Stimulated activated CD4-positive, alpha-beta T cell treated with anti-CD3 and anti-CD28 coated beads, Interleukin-12 subunit alpha, Interleukin-12 subunit beta, amount 100 ng/mL, for 24 hours (primary cell): ENCODE measurements around the gene HOXC5.

Source experiments
- DNase-seq, 2 experiments: peaks; one replicate each; pipeline ENCODE4 v3.0.0-alpha.2; 2020; ENCODE audit warnings: low read depth in 2 of 2

HOXC5 gene

DNA sequence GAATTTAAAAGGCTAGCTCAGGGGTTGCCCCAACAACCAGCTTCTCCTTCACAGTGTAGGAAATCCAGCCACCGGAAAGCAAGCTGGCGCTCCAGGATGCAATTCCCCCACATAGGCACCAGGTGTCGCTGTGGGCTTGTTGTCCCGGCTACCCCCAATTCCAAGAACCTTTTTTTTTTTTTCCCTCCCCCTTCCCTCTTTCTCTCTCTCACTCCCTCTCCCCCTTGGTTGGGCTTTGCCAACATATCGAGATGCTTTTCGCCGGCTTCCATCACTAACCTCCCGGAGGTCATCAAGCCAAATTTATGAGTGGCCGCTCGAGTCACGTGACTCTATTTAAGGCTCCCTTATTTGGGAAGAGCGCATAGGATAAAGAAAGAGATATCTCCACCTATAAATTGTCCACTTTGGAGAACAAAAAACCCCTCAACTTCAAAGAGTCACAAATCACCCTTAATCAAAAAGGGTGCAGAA lies at the start of gene HOXC5:
Gene HOXC5, plus strand, starts transcription at position 424 of the 474 bp plus-strand sequence. CDS start 73 bp downstream, outside the sequence.
- DNase-seq = peak; percentile 35 to 55

DNA sequence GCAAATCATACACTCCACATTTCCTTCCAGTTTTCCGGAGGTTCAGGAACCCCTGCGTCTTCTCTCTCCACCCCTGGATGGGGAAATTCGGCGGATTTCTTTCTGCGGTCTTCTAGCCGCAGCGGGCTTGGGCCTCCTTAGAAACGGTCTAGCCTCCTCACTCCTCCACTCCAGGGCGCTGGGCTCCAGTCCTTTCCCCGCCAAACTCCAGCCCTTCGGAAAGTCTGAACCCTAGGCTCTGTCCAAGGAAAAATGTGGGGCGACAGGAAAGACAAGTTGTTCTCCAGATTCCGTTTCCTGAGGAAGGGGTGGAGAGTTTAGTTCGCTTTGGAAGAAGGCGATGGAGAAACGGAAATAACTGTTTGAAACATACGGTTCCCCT lies 49.3 kb upstream of the HOXC5 start:
- no peak for DNase-seq

DNA sequence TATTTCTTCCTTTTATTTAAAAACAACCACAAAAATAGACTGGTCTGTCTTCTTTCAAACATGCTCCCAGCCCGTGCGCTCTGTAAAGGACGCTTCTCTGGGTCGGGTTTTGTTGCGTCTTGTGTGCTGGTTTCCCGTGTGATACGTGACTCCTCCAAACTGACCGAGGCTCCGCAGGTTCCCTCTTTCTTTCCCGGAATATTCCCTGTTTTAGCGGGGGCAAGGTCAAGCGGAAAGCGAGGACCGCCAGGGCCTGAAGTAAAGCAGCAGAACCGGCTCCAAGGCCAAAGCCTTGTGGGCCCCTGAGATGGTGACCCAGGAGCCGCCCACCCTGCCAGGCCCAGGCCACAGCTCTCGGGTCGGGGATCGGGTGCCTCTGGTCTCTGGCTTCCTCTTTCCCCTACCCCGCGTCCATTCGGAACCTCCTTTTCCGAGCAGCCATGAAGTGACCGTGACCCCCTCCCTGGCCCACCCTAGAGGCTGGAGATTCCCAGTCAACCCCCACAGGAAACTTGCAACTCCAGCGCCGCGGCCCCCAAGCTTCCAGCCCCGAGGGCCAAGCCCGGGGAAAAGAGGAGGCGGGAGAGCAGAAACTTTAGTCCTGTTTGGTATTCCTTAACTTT lies 48.8 kb upstream of the HOXC5 start:
- no peak for DNase-seq

DNA sequence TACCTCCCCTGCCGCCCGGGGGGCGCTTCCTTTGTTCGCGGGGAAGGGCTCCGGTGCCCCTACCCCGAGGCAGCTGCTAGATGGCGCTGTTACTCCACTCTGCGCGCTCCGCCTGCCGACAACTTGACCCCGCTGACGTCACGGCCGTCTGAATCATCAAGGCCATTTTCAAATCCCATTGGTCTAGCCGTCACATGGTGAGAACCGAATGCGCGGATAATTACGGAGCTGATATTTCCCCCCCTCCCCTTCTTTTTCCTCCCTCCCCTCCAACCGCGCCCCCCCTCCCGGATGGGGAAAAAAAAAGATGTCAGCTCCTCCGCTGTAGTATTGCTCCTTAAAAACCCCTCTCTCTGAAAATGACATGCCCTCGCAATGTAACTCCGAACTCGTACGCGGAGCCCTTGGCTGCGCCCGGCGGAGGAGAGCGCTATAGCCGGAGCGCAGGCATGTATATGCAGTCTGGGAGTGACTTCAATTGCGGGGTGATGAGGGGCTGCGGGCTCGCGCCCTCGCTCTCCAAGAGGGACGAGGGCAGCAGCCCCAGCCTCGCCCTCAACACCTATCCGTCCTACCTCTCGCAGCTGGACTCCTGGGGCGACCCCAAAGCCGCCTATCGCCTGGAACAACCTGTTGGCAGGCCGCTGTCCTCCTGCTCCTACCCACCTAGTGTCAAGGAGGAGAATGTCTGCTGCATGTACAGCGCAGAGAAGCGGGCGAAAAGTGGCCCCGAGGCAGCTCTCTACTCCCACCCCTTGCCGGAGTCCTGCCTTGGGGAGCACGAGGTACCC lies 47.8 kb upstream of the HOXC5 start, which contains the start of gene HOXC10:
Gene HOXC10, plus strand, starts transcription at position 246 of the 791 bp plus-strand sequence. Its CDS starts 114 bp downstream, at position 360.
- peak; percentile 71 to 88 for DNase-seq

DNA sequence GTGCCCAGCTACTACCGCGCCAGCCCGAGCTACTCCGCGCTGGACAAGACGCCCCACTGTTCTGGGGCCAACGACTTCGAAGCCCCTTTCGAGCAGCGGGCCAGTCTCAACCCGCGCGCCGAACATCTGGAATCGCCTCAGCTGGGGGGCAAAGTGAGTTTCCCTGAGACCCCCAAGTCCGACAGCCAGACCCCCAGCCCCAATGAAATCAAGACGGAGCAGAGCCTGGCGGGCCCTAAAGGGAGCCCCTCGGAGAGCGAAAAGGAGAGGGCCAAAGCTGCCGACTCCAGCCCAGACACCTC lies 47.2 kb upstream of the HOXC5 start:
- no peak for DNase-seq

DNA sequence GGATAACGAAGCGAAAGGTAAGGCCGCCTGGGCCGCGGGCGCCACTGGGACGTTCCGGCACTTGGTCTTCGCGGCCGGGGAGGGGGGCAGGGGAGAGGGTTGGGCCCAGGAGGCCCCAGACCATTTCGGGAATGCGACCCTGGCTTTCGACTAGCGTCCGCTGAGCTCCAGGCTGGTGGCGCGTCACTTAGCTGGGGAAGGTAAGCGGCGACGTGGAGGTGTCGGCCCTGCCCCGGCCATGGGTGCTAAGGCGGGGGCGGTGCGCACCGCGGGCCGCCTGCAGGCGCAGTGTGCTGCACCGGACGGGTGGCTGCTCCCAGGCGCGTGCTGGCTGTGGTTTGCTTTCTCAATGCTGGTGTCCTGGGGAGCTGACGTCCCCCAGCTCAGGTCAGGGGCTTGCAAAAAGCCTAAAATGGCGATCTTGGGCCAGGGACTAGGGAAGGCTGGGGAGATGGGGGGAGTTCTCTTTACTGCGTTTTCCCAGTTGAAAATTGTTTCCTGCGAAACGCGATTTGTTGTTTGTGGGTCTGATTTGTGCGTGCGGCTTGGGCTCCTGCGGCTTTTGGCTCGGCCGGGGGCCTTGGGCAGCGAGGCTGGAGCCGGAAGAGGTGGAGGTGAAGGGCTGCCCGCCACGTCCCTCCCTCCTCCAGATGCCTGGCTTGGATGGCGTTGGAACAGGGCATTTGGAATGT lies 46.7 kb upstream of the HOXC5 start:
- DNase-seq = no peak

DNA sequence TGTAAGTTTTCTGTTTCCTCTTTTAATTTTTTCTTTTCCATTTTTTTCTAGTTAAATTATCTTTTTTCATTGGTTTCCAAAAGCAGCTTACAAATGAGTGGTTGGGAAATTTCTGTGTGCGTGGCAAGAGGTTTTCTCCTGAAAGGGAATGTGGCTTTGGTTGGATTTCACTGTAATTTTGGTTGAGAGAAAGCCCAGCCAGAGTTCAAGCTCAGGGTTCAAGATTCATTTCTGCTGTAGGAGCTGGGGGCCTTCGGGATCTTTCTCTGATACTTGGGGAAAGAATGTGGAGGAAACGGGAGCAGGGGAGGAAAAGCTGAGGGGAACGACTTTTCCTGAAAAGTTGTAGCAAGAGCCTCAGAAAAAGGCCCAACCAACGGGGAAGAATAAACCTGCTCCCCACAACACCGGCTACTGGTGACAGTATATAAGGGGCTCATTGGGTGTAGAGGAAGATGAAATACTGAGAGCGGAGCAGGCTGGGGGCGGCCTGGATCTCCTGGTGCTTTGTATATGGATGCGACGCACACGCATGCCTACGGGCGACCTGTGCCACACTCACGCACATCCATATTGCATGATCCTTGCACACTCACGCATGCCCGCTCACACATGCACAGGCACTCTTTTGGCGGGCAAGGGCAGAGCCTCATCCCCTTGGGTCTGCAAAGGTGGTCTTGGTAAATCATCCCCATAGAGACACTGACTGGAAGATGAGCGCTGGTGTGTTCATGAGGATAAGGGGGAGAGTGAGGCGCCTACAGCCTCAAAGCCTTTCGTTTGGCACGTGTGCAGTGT lies 46.0 kb upstream of the HOXC5 start:
- no peak for DNase-seq

DNA sequence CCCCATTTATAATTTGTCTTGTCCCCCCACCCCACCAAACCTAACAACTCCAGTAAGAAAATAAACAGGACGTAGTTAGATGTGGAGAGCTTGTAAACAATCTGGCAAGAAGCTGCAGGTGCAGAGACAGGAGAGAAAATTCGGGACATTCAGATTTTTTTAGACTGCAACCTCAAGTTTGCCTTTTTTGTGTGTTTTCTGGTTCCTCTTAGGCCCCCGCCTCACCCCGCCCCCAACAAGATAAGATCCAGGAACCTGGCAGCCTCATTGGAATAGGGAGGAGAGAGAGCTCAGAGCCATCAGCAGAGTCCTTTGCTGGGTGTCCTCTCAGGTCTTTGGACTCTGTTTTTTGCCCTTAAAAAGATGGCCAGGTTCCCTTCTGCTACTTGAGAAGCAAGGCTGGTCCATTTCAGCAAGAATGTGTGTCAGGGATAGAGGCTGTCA lies 45.0 kb upstream of the HOXC5 start:
- no peak for DNase-seq

DNA sequence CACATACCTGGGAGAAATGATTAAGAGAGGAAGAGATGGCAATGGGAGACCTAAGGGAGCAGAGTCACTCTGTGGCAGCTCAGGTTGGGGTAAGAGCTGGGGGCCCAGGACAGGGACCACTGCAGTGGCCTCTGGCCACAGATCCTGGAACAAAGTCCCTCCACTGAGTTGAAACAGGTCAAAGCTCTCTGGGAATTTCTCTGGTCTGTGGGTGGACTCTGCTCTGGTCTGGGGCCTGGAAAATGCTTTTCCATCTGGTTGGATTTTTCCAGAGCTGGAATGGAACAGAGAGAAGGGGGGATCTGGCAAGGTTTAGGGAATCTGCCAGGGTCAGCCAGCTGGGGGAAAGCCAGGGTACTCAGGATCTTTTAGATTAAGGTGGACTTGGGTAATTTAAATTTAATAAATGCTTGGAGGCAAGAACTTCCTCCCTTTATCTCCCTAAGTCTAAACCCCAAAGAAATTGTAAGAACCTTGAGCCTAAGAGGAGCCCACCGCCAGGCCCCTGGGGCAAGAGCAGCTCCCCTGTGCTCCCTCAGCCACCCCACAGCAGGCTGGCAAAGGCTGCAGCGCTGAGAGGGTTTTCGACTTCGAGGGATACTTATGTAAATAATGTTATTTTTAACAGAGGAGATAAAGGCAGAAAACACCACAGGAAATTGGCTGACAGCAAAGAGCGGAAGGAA lies 44.2 kb upstream of the HOXC5 start:
- DNase-seq = no peak

DNA sequence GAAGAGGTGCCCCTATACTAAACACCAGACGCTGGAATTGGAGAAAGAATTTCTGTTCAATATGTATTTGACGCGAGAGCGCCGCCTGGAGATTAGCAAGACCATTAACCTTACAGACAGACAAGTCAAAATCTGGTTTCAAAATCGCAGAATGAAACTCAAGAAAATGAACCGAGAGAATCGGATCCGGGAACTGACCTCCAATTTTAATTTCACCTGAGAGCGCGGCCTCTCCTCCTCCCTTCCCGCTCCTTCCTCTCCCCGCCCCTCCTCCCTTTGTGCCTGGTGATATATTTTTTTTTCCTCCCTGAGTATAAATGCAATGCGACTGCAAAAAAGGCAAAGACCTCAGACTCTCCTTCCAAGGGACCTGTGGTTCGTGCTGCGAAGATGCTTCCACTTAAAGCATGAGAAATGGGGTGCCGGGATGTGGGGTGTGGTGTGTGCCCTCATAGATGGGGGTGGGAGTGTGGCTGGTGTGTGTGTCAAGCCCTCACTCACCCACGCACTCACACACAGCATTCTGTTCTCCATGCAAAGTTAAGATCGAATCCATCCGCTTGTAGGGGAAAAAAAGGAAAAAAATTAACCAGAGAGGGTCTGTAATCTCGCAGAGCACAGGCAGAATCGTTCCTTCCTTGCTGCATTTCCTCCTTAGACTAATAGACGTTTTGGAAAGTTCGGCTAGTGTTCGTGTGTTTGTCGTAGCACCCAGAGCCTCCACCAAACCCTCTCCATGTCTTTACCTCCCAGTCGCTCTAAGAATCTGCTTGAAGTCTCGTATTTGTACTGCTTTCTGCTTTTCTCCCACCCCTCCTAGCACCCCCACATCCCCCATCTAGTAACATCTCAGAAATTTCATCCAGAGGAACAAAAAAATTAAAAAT lies 43.4 kb upstream of the HOXC5 start:
- DNase-seq = no peak

DNA sequence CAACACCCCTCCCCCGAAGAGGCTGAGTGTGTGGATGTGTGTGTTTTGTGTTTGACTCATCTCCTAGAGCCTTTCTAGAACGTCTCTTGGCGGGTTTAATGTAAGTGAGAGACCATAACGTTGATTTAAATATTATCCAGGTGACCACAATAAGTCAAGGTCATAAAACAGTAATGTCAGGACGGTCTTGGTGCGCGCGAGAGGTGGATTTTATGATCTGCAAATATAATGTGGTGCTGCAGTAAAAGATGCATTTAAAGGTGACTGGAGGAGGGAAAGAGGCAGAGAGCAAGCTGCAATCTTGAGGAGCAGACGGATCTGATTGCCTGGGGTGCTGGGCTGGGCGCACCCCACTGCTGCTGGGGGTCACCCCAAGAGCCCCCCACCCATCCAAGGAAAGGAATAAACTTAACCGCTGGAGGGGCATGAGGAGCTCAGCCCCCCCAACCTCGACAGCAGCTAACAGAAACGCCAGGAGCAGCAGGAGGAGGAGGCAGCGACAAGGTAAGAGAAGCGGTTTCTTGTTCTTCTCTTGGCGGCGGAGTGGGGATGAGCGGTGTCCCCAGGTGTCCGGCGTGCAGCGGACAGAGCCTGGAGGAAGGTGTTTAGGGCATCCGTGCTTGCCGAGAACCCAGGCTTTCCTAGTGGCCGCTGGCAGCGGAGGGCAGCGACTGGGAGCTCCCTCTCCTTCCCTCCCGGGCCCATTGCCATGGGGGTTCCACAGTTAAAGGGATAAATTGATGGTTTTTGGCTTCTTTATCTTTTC lies 42.4 kb upstream of the HOXC5 start:
- no peak for DNase-seq

DNA sequence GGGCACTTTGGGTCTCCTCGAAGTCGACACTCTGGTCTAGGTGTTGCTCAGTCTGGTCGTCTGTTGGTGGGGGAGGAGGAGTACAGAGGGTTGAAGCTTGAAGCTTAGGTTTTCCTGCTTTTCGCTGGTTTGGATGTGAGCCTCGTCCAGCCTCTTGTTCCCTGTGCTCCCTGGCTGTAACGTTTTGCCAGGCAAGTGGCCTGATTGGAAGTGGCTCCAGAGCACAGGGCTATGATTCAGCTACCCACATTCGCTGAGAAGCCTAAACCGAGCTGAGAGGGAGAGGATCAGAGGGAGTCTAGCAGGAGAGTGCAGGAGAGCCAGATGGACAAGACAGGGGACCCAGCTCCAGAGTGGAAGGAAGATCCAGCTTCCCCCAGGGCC lies 41.8 kb upstream of the HOXC5 start:
- no peak for DNase-seq

DNA sequence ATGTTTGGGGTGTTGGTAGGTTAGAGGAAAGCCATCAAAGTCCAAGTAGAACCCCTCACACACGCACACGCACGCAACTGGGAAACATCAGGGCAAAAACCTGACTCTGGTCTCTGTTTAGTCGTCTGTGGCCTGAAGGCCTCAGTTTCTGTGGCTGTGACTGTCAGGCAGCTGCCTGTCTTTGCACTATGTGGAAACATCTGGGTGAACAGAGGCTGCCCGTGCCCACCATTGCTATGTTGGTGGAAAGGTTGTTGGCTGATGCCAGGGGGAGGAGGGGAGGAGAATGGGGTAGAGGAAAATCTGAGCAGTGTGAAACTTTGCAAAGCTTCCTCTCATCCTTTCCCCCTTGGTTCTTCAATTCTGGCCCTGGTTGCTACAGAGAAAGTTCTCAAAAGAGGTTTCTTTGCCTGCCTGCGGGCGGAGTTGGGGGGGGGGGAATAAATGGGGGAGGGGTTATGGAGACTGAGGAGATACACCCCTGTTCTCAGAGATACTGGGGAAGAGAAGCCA lies 40.4 kb upstream of the HOXC5 start:
- no peak for DNase-seq

DNA sequence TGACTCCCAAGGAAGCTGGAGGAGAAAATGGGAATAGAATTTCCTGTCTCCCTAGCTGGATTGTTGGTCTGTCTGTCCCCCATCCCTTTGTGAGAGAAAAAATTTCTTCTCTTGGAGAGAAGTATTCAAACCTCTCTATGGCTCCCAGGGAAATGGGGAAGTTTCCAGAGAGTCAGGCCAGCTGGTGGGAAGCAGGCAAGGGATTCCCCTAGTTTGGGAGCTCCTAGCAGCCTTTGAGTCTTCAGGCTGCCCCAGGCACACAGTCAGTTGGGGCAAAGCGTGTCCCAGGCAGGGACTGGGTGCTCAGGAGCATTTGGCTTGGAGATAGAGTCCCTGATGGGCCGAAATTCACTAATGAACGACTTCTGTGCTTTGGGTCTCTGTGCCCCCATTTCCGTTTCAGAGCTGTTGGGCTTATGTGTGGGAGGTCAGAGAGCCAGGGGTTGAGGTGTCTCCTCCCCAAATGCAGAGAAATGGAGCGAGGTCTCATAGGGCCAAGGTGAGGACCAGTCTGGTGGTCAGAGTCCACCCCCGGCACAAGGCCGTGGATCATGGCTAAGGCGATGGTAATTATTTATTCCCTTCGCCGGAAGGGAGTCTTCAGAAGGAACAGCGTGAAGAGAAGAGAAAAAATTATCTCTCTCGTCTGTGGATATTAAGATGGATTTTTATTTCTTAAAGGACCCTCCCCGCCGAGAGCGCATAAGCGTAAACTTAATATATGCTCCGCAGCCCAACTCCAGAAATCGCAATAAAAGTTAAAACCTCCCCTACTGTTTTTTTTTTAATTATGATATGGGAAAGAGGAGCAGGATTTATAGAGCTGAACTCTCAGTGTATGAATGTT lies 39.5 kb upstream of the HOXC5 start:
- DNase-seq = no peak

DNA sequence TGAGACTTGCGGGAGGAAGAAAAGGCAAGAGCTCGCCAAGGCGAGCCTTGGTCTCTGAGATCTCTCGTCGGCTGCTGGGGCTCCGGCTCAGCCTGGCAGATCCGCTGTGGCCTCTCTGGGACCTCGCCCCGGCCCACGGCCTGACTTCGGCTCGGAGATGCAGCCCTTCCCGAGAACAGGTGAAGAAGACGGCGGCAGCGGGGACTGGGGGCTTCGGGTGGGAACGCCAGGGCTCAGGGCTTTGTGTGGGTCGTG lies 38.9 kb upstream of the HOXC5 start:
- no peak for DNase-seq

DNA sequence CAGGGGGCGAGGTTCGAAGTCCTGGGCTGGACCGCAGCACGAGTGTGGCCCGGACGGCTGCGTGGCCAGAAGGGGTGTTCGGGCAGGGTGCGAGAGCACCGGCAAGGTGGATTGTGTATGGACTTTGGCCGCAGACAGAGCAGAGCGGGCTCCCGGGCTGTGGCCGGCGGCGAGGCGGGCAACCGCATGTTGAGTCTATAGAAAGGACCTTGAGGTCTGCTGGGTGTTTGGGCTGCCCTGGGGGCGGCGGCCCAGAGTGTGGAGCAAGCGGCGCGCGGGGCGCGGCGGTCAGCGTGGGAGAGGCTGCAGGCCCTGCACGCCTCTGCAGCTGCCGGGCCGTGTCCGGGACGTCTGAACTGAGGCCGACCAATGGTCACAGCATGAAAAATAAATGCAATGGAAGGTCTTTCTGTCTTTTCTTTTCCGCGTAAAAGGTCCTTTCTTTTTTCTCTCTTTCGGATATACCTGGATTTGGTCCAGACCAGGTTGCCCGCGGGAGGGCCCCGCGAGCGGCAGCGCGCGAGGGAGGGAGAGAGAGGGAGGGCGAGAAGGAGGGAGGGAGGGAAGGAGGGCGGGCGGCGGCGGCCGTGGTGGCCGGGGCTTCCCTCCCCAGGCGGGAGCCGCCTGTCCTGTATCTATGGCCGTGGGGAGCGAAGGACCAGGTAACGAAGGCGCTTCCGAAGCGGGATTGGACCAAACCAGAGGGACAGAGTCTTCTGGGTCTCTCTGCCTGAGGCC lies 38.4 kb upstream of the HOXC5 start:
- no peak for DNase-seq

DNA sequence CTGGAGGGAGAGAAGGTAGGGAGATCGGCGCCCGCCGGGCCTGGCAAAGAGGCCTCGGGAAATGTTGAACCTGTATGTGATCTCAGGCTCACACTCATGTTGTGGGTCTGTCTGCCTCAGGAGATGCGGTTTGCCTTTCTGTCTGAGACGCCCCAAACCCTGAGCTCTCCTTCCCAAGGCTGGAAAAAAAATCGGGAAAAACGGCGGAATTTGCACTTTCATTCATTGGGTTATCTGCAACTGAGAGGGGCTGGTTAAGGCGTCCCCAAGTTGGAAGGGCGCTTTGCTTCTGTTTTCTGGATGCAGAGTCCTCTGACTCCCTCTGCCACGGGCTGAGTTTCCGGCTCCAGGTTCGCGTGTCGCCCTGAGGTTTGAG lies 37.9 kb upstream of the HOXC5 start:
- no peak for DNase-seq
